Suprapubic skin (tissue), 3 donors: ENCODE results near the gene FUT9.

Experiments used
- CTCF ChIP-seq, 2 donors: fragments of 200-600 bp in 1 of 2; fragments of 450-650 bp in 1 of 2; sonication (generic) in 1 of 2; IDR thresholded peaks; one replicate each; pipeline ENCODE4 v1.5.1; 2016 to 2019; ENCODE audit warnings: antibody characterized with exemption in 2 of 2, mild to moderate bottlenecking in 1 of 2, moderate library complexity in 1 of 2
- POLR2AphosphoS5 ChIP-seq, 3 donors: sonication (generic); formaldehyde crosslinking; IDR thresholded peaks; one replicate each; pipeline ENCODE4 v1.6.1; 2017; ENCODE audit warnings: antibody characterized with exemption in 3 of 3

- no peak for TF ChIP-seq CTCF (IDR thresholded peaks at IDR 0.05)
- TF ChIP-seq POLR2AphosphoS5 (IDR thresholded peaks at IDR 0.05): no peak
Observed at GRCh38 chr6:96152114-96152708, 136.4 kb downstream of the FUT9 start.
